PFSK-1 (cell line): ENCODE measurements around the gene GALNTL6.

ENCODE experiments used
- FOXP2 ChIP-seq: optimal IDR thresholded peaks from 2 replicates; pipeline ENCODE3; 2011; ENCODE audit warnings: borderline replicate concordance, control low read depth, inconsistent platforms; ENCODE audit not compliant: insufficient read depth; ENCODE audit errors: extremely low read length, extremely low read depth
- POLR2AphosphoS5 ChIP-seq: IDR thresholded peaks from 2 replicates; pipeline ENCODE4 v1.6.1; 2012; ENCODE audit warnings: low read depth, mild to moderate bottlenecking, control low read depth, low read length, moderate library complexity
- REST ChIP-seq, 2 experiments: IDR thresholded peaks; 2 replicates each; pipeline versions ENCODE4 v1.6.1 to v1.8.0; 2011 to 2012; ENCODE audit warnings: low read depth in 2 of 2, low read length in 2 of 2, control low read depth in 1 of 2, inconsistent platforms in 1 of 2, mild to moderate bottlenecking in 1 of 2, moderate library complexity in 1 of 2; ENCODE audit not compliant: insufficient read depth in 1 of 2
- SIN3A ChIP-seq: IDR thresholded peaks from 2 replicates; pipeline ENCODE4 v1.6.1; 2012; ENCODE audit warnings: mild to moderate bottlenecking, low read length, moderate library complexity, borderline replicate concordance; ENCODE audit not compliant: insufficient read depth
- TAF1 ChIP-seq: IDR thresholded peaks from 2 replicates; pipeline ENCODE4 v1.6.1; 2012; ENCODE audit warnings: low read length, control low read depth, borderline replicate concordance; ENCODE audit not compliant: insufficient read depth

- TF ChIP-seq POLR2AphosphoS5 (no peak), TAF1 (no peak), SIN3A (no peak), REST (IDR thresholded peaks at IDR 0.05; ENCODE audit: insufficient read depth in 1 of 2, low read depth in 2 of 2, low read length in 2 of 2) (no peak), FOXP2 (no peak)
Observed at GRCh38 chr4:172514011-172514410, 700.8 kb downstream of the GALNTL6 start.
